T-helper 1 cell (primary cell): ENCODE results near the gene A2M.

ENCODE experiments used
- DNase-seq, 5 donors: peaks; one replicate each; pipeline ENCODE4 v3.0.0-alpha.2; 2012 to 2020

The A2M gene

GRCh38 chr12:9120487-9121184 lies 4.9 kb upstream of the A2M start:
- DNase-seq: no peak

DNA sequence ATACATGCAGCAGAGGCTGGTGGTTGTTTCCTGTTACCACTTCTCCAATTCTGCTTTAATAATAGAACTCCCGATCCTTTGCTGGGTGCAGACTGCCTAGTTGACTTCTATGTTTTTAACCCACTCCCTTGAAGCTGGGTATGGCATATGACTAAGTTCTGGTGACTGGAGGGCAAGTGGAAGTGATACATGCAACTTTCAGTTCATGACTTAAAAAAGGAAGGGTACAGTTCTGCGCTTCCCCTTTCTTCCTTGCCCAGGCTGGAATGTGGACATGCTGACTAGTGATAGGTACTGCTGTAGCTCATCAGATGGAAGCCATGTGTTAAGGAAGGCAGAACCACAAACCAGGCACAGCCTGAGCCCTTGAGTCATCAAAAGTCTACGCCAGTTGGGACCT lies 2.4 kb upstream of the A2M start:
- DNase-seq: no peak

- no peak for DNase-seq
Observed at GRCh38 chr12:9114946-9115345, 773 bp downstream of the A2M start.

GRCh38 chr12:9113987-9114309 lies 1.8 kb downstream of the A2M start:
- no peak for DNase-seq

DNA sequence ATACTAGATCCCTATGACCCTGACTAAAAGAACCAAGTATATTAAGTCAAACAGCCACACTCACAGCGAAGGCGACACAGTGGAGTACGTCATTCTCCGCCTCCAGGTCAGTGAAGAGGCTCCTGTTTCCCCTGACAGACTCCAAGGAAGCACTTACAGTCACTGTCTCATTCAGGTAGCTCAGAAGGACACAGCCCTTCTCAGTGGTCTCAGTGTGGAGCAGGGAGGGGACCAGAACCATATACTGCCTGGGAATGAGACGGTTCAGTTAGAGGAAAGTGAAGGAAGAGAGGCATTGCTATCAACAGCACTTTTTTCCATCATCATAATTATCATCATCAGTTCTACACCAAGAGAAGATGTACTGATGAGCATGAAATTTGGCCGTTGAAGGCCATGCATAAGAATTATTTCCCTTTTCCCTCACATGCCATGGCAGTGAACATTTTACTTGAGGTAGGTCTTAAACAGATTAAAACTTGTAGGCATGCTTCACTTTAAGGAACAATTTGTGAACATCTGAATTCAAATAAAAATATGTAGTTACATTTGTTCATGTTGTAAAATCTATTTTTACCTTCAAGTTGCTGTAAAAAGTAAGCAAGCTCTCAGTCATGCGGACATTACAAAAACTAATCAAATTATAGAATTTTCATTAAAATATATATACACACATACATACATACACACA lies 2.3 kb downstream of the A2M start:
- DNase-seq: no peak

DNA sequence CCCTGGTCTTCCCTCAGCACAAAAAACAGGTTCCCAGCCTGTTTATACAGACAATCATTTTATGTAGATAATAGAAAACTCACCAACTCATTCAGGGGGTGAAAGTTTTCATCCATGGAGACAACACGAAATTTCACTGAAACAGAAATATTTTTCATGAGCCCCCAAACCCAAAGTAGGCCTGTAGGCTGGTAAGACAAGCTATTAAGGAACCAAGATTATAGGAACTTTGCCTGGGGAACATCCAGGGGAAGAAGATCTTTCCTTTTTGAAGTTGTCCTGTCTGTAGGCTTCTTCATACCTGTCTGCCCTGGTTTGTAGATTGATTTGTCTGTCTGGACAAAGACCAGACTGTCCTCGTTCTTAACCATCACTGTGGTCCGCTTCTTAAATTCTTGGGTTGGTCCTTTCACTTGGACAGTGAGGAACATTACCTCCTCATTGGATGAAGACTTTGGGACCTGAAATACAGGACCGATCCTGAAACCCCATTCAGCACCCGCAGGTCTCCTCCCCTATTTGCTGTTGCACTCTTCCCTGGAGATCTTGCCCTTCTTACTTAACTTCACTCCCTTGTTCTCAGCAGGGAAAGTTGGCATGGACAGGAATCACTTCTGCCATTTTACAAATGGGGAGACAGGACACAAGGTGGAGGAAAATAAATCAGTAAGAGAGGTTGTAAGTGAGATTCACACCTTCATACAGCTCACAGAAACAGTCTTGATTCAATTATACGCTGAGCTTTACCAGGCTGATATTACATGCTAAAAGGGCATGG lies 3.5 kb downstream of the A2M start:
- DNase-seq: no peak

GRCh38 chr12:9111525-9111924 lies 4.2 kb downstream of the A2M start:
- no peak for DNase-seq

- DNase-seq: no peak
Observed at GRCh38 chr12:9109737-9110491, 5.8 kb downstream of the A2M start.

DNA sequence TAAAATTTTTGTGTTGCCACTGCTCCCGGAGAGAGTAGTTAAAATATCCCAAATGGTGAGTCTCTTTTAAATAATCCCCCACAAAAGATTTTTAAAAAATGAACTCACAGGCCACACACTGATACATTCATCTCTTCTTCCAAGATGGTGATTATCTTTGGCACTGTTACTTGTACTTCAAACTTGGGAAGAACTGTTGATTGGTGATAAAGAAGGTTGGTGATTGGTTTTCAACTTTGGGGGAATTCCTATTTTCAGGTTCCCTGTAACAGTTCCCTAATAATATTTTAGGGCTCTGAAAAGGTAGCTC lies 6.6 kb downstream of the A2M start:
- DNase-seq: no peak

DNA sequence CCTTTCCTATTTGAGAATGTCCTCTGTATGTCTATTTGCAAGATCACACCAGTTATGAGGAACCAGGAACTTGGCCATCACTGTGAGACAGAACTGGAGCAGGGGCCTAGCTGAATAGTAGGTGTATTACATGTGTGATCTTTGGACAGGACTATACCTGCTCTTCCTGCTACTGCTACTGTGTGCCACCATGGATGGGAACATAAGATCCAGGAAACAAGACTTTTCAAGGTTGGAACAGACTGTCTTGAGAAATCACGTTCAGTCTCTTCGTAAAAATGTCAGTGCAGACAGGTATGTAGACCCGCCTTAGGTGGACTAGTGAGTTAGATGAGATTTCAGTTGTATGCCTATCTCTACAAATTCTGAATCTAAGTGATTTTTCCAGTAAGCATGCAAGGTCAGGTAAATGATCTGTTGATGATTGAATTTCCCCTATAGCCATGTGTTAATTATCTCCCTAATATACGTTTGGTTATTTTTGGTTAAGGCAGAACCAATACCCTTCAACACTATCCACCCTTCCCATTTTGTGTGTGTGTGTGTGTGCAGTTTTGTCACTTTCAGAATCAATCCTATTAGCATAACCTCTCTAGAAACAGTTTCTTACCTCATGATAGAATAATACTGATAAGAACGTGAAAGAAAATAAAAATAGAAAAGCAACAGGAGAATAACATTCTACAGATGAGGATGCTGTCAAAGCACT lies 7.1 kb downstream of the A2M start:
- DNase-seq: no peak

DNA sequence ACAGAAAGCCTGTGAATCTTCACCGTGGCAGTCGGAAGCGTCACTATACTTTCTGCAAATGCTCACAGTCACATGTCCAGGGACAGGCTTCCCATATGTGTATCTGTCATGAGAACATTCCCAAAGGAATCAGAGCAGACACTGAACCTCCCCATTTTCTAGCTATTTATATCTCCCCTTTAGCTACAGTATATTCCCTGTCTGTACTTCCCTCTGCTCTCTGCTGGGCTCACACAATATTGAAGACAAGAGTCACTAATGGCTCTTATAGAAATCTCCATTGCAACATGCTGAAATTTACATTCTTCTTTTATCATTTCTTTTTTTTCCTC lies 8.2 kb downstream of the A2M start:
- no peak for DNase-seq

- DNase-seq: no peak
Observed at GRCh38 chr12:9106610-9107541, 8.8 kb downstream of the A2M start.

- no peak for DNase-seq
Observed at GRCh38 chr12:9106067-9106466, 9.7 kb downstream of the A2M start.

DNA sequence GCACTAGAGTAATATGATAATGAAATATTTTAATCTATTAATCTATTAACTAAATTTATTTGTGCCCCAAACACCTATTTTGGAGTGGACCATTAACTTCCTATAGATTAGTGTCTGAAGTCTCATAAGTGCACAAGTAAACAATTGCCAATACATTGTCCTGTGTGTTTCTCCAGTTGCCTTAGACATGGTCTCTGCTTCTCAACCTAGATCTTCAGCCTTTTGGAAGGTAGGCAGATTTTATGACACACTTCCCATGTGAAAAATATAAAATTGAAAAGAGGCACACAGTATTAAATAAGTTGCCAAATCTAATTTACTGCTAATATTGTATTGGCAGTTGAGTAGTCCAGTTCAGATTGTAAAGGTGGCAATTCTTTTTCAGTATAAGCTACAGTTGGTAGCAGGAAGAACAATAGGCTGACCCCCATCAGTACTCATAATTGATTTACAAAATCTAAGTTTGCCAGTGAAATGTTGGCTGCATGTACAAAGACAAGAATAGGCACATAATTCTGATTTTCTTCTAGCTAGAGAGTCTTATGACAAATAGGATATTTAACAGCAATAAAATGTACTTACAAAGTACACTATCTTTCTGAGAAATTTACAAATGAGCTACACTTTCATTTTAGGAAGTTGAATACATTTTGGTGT lies 10.8 kb downstream of the A2M start:
- DNase-seq: no peak

DNA sequence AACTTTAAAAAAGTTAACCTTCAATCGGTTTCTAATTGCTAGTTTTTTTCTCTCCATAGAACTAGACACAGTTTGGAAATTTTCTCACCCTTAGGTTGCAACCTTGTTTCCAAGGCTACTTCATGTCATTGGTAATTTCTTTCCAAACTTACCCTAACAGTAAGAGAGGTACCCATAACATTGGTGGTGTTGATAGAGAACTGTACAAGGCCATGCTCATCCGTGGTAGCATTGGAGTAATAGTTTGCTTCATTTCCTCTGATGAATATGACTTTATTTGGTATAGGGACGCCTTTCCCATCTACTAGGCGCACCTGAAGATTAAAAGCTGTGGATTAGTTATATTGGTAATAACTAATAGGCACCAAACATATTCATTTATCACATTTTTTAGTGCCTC lies 11.6 kb downstream of the A2M start:
- no peak for DNase-seq

- DNase-seq: no peak
Observed at GRCh38 chr12:9103050-9103849, 12.5 kb downstream of the A2M start.

DNA sequence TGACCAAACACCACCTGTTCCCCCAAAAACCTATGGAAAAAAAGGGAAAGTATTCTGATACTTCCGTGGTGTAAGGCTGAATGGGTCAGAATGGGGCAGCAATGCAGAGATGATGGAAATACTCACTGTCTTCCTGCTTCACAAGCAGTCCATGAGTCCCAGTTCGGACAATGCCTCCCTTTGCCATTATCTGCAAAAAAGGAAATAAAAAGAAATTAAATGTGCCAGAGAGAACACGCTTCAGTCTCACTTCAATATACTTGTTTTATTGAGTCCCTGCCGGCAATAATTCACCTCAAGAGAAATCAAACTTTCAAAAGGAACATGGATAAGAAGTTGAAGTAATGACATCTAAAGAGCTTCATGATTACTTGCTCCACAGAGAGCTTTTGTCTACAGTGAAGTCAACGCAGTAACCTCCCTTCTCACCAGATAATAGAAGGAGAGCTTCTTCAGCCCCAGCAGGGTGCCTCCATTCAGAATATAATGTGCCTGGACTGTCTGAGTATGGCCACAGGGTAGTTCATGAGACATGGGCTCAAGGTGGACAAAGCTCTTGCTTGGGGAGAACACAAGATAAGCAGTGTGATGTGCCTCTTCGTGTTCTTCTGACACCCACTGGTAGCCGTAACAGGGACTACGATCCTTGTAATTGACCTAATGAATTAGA lies 14.6 kb downstream of the A2M start:
- DNase-seq: no peak

- no peak for DNase-seq
Observed at GRCh38 chr12:9099552-9100190, 16.0 kb downstream of the A2M start.

GRCh38 chr12:9098463-9099026 lies 17.2 kb downstream of the A2M start:
- DNase-seq: no peak
